ENCODE results near the gene SERPINF2. TPM values are rescaled to one million over a fixed set of nuclear protein-coding genes. Genes with fewer than 3 reads are reported as not detected.

Gene SERPINF2
- total RNA-seq, 4 donors from 2014 or later, result 6.0 to 28.8 (median 9.1) TPM

GRCh38 chr17:1713160-1713877 lies 29.4 kb upstream of the SERPINF2 start:
- DNase-seq (ENCODE audit: low spot score) (no peak), ATAC-seq (ENCODE audit: low FRiP score) (no peak)
- no peak for TF ChIP-seq CTCF (IDR thresholded peaks at IDR 0.05)

GRCh38 chr17:1713878-1714426 lies 28.7 kb upstream of the SERPINF2 start:
- TF ChIP-seq CTCF (IDR thresholded peaks at IDR 0.05), result no peak
- DNase-seq (ENCODE audit: low spot score) (no peak), ATAC-seq (ENCODE audit: low FRiP score) (no peak)

- TF ChIP-seq CTCF (IDR thresholded peaks at IDR 0.05), result no peak
- ATAC-seq (ENCODE audit: low FRiP score) (peak; percentile 42), DNase-seq (ENCODE audit: low spot score) (peak; percentile 98)
These were observed 28.2 kb upstream of the SERPINF2 start for GRCh38 chr17:1714427-1714979.

- ATAC-seq (ENCODE audit: low FRiP score) (peak; percentile 52), DNase-seq (ENCODE audit: low spot score) (peak; percentile 72)
- no peak for TF ChIP-seq CTCF (IDR thresholded peaks at IDR 0.05)
These were observed 27.5 kb upstream of the SERPINF2 start for GRCh38 chr17:1714980-1715802.

- DNase-seq (ENCODE audit: low spot score) (no peak), ATAC-seq (ENCODE audit: low FRiP score) (no peak)
- no peak for TF ChIP-seq CTCF (IDR thresholded peaks at IDR 0.05)
These were observed 26.9 kb upstream of the SERPINF2 start for GRCh38 chr17:1715803-1716075.

GRCh38 chr17:1716076-1716911 lies 26.4 kb upstream of the SERPINF2 start:
- no peak for TF ChIP-seq CTCF (IDR thresholded peaks at IDR 0.05)
- DNase-seq (ENCODE audit: low spot score), result peak; percentile 92
- ATAC-seq (ENCODE audit: low FRiP score), result peak; percentile 77

All from omental fat pad (tissue), 4 donors.